ENCODE results near the gene RPUSD3.
"Not testable (repeated sequence)": the region's sequence is repeated elsewhere in the genome, so short reads cannot be mapped to it uniquely, and the experiment has no call there.

RPUSD3 gene

GRCh38 chr3:9852528-9852927 is 8.7 kb upstream of the RPUSD3 start:
- Histone ChIP-seq H3K4me3 (ENCODE audit: insufficient read depth, low read depth, low read length) (no peak overlapping the region), H3K4me1 (ENCODE audit: control insufficient read depth, insufficient read depth, low read length) (no peaks in the 10 kb centered on the region), H3K27ac (ENCODE audit: insufficient read depth, low read depth, low read length, poor library complexity, severe bottlenecking) (no peak overlapping the region), H3K9me3 (ENCODE audit: control insufficient read depth, low read length) (no peaks in the 10 kb centered on the region), H3K36me3 (ENCODE audit: control insufficient read depth, insufficient read depth, low read length) (no peaks in the 10 kb centered on the region), H3K27me3 (ENCODE audit: control insufficient read depth, insufficient read depth, low read length, poor library complexity, severe bottlenecking) (no peaks in the 10 kb centered on the region)
- WGBS, 2 experiments = 93 to 98% methylated on average over 5 to 6 of the region's 6 CpGs

GRCh38 chr3:9851926-9852325 is 8.1 kb upstream of the RPUSD3 start:
- H3K9me3 ChIP-seq (ENCODE audit: control insufficient read depth, low read length); H3K36me3 ChIP-seq (ENCODE audit: control insufficient read depth, insufficient read depth, low read length): not testable (repeated sequence)
- WGBS, 2 experiments = 94 to 95% methylated on average over 6 of the region's 6 CpGs

GRCh38 chr3:9851383-9851782 is 7.6 kb upstream of the RPUSD3 start:
- 75 to 78% methylated on average over 6 of the region's 6 CpGs for WGBS, 2 experiments
- not testable (repeated sequence) for H3K27ac ChIP-seq (ENCODE audit: insufficient read depth, low read depth, low read length, poor library complexity, severe bottlenecking); H3K9me3 ChIP-seq (ENCODE audit: control insufficient read depth, low read length); H3K36me3 ChIP-seq (ENCODE audit: control insufficient read depth, insufficient read depth, low read length); H3K4me1 ChIP-seq (ENCODE audit: control insufficient read depth, insufficient read depth, low read length); H3K4me3 ChIP-seq (ENCODE audit: insufficient read depth, low read depth, low read length); H3K27me3 ChIP-seq (ENCODE audit: control insufficient read depth, insufficient read depth, low read length, poor library complexity, severe bottlenecking)

More at GRCh38 chr3:9851926-9852325, 8.1 kb upstream of the RPUSD3 start:
- not testable (repeated sequence) for H3K4me3 ChIP-seq (ENCODE audit: insufficient read depth, low read depth, low read length); H3K4me1 ChIP-seq (ENCODE audit: control insufficient read depth, insufficient read depth, low read length); H3K27ac ChIP-seq (ENCODE audit: insufficient read depth, low read depth, low read length, poor library complexity, severe bottlenecking); H3K27me3 ChIP-seq (ENCODE audit: control insufficient read depth, insufficient read depth, low read length, poor library complexity, severe bottlenecking)

DNA sequence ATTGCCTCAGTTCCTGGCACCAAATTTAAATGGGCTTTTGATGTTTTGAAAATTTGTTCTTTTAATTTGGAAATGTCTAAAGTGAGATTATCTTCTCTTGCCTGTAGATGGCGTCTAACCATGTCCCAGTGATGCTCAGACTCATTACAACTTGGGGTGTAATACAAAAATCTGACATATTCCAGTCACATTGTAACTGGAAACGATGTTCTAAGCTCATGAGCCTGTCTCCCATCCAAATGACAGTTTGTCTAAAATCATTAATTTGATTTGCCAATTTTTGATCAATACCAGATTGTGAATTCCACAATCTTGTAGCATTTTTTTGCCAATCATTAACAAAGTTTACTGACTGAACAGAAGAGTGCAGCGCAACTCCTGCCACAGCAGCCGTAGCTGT is 5.1 kb upstream of the RPUSD3 start:
- H3K27me3 ChIP-seq (ENCODE audit: control insufficient read depth, insufficient read depth, low read length, poor library complexity, severe bottlenecking); H3K4me3 ChIP-seq (ENCODE audit: insufficient read depth, low read depth, low read length); H3K9me3 ChIP-seq (ENCODE audit: control insufficient read depth, low read length); H3K36me3 ChIP-seq (ENCODE audit: control insufficient read depth, insufficient read depth, low read length); H3K4me1 ChIP-seq (ENCODE audit: control insufficient read depth, insufficient read depth, low read length); H3K27ac ChIP-seq (ENCODE audit: insufficient read depth, low read depth, low read length, poor library complexity, severe bottlenecking): not testable (repeated sequence)
- 53 to 56% methylated on average over 4 of the region's 4 CpGs for WGBS, 2 experiments

DNA sequence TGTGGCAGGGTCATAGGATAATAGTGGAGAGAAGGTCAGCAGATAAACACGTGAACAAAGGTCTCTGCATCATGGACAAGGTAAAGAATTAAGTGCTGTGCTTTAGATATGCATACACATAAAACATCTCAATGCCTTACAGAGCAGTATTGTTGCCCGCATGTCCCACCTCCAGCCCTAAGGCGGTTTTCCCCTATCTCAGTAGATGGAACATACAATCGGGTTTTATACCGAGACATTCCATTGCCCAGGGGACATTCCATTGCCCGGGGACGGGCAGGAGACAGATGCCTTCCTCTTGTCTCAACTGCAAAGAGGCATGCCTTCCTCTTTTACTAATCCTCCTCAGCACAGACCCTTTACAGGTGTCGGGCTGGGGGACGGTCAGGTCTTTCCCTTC is 4.1 kb upstream of the RPUSD3 start:
- H3K4me1 ChIP-seq (ENCODE audit: control insufficient read depth, insufficient read depth, low read length); H3K36me3 ChIP-seq (ENCODE audit: control insufficient read depth, insufficient read depth, low read length); H3K27ac ChIP-seq (ENCODE audit: insufficient read depth, low read depth, low read length, poor library complexity, severe bottlenecking); H3K4me3 ChIP-seq (ENCODE audit: insufficient read depth, low read depth, low read length); H3K9me3 ChIP-seq (ENCODE audit: control insufficient read depth, low read length); H3K27me3 ChIP-seq (ENCODE audit: control insufficient read depth, insufficient read depth, low read length, poor library complexity, severe bottlenecking): not testable (repeated sequence)
- whole genome bisulfite sequencing, 2 experiments = 50 to 60% methylated on average over 6 to 7 of the region's 9 CpGs

GRCh38 chr3:9846931-9847488 is 3.2 kb upstream of the RPUSD3 start:
- Histone ChIP-seq H3K4me1 (ENCODE audit: control insufficient read depth, insufficient read depth, low read length) (no peaks in the 10 kb centered on the region), H3K27me3 (ENCODE audit: control insufficient read depth, insufficient read depth, low read length, poor library complexity, severe bottlenecking) (no peaks in the 10 kb centered on the region), H3K27ac (ENCODE audit: insufficient read depth, low read depth, low read length, poor library complexity, severe bottlenecking) (no peak overlapping the region), H3K9me3 (ENCODE audit: control insufficient read depth, low read length) (no peaks in the 10 kb centered on the region), H3K4me3 (ENCODE audit: insufficient read depth, low read depth, low read length) (no peak overlapping the region), H3K36me3 (ENCODE audit: control insufficient read depth, insufficient read depth, low read length) (no peaks in the 10 kb centered on the region)
- WGBS, 2 experiments = 94 to 95% methylated on average over 6 of the region's 6 CpGs

DNA sequence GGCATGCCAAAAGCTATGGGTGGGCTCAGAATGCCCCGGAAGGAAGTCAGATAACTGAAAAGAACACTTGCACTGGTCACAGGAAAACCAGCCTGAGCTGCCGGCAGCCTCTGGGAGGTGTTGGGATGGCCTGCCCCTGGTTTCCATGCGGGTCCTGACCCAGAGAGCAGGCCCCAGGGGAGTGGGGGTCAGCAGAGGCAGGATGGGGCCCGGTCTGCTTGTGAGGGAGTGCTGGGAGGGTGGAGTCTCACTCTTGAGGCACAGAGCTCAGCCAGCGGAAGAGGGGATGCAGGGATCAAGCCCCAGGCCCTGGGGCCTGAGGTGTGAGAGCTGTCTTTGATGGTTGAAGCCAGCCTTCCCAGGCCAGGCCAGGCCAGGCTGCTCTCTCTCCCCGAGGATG is 2.4 kb upstream of the RPUSD3 start:
- Histone ChIP-seq H3K4me1 (ENCODE audit: control insufficient read depth, insufficient read depth, low read length) (no peaks in the 10 kb centered on the region), H3K27ac (ENCODE audit: insufficient read depth, low read depth, low read length, poor library complexity, severe bottlenecking) (no peak overlapping the region), H3K9me3 (ENCODE audit: control insufficient read depth, low read length) (no peaks in the 10 kb centered on the region), H3K27me3 (ENCODE audit: control insufficient read depth, insufficient read depth, low read length, poor library complexity, severe bottlenecking) (no peaks in the 10 kb centered on the region), H3K4me3 (ENCODE audit: insufficient read depth, low read depth, low read length) (no peak overlapping the region), H3K36me3 (ENCODE audit: control insufficient read depth, insufficient read depth, low read length) (peaks cover 2% of the 10 kb centered on the region)
- WGBS, 2 experiments = 91 to 92% methylated on average over 6 of the region's 6 CpGs

DNA sequence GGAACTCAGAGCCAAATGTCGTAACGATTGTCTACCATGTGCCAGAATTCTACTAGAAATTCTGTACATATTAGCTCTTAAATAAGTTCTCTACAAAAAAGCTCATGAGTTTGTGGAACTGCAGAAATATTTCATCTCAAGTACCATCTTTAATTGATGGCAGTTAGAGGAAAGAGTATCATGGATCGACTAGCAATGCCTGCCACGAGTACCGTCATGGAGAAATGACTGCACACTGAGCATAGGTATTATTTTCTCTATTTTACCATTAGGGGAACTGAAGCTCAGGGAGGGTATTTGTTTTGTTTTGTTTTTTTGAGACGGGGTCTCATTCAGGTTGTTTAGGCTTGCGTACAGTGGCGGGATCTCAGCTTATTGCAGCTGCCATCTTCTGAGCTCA is 2.8 kb downstream of the RPUSD3 start:
- H3K9me3 ChIP-seq (ENCODE audit: control insufficient read depth, low read length) = no peaks in the 10 kb centered on the region
- H3K27me3 ChIP-seq (ENCODE audit: control insufficient read depth, insufficient read depth, low read length, poor library complexity, severe bottlenecking) = no peaks in the 10 kb centered on the region
- H3K36me3 ChIP-seq (ENCODE audit: control insufficient read depth, insufficient read depth, low read length) = peaks cover 15% of the 10 kb centered on the region
- WGBS, 2 experiments = 81 to 84% methylated on average over 8 of the region's 8 CpGs
- no peaks in the 10 kb centered on the region for H3K4me1 ChIP-seq (ENCODE audit: control insufficient read depth, insufficient read depth, low read length)
- no peak overlapping the region for H3K4me3 ChIP-seq (ENCODE audit: insufficient read depth, low read depth, low read length)
- H3K27ac ChIP-seq (ENCODE audit: insufficient read depth, low read depth, low read length, poor library complexity, severe bottlenecking) = no peak overlapping the region

GRCh38 chr3:9838856-9839255 is 5.0 kb downstream of the RPUSD3 start:
- Histone ChIP-seq H3K4me1 (ENCODE audit: control insufficient read depth, insufficient read depth, low read length) (no peaks in the 10 kb centered on the region), H3K27ac (ENCODE audit: insufficient read depth, low read depth, low read length, poor library complexity, severe bottlenecking) (no peak overlapping the region), H3K4me3 (ENCODE audit: insufficient read depth, low read depth, low read length) (no peak overlapping the region), H3K36me3 (ENCODE audit: control insufficient read depth, insufficient read depth, low read length) (peaks cover 15% of the 10 kb centered on the region), H3K27me3 (ENCODE audit: control insufficient read depth, insufficient read depth, low read length, poor library complexity, severe bottlenecking) (no peaks in the 10 kb centered on the region), H3K9me3 (ENCODE audit: control insufficient read depth, low read length) (no peaks in the 10 kb centered on the region)
- 93 to 95% methylated on average over 4 of the region's 4 CpGs for WGBS, 2 experiments

DNA sequence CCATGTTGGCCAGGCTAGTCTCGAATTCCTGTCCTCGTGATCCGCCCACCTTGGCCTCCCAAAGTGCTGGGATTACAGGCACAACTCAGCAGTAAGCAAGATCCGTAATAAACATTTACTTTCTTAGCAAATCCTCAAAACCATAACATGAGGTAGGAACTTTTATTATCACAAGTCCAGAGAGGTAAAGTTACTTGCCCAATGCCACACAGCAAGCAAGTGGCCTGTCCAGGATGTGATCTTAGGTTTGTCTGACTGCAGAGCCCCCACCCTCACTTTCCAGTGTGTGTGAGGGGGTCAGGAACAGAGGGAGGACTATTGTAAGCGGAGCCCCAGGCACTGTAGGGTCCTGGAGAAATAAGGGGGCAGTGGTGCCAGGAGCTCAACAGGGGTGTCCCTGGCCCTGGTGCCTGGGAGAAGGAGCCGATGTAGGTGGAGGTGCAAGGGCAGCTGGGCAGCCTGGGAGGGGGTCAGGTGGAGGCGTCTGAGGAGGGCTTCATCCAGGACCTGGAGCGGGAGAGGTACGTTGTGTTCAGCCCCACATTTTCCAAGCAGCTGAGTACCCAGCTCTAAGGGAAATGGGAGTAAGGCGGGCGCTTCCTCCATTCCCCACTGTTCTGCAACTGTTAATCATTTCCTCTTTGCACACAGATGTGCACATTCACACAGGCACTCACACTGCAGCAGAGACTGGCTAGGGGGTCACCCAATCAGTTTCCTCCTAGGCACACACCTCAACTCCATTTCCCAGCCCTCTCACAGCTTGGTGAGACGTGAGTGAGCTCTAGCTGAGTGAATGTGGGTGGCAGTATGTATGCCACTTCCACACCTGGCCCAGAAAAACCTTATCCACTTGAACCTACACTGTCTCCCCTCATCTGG is 5.9 kb downstream of the RPUSD3 start:
- H3K27me3 ChIP-seq (ENCODE audit: control insufficient read depth, insufficient read depth, low read length, poor library complexity, severe bottlenecking) = no peaks in the 10 kb centered on the region
- 92 to 96% methylated on average over 11 to 12 of the region's 12 CpGs for WGBS, 2 experiments
- H3K4me3 ChIP-seq (ENCODE audit: insufficient read depth, low read depth, low read length) = no peak overlapping the region
- H3K36me3 ChIP-seq (ENCODE audit: control insufficient read depth, insufficient read depth, low read length) = peaks cover 15% of the 10 kb centered on the region
- H3K9me3 ChIP-seq (ENCODE audit: control insufficient read depth, low read length) = no peaks in the 10 kb centered on the region
- H3K27ac ChIP-seq (ENCODE audit: insufficient read depth, low read depth, low read length, poor library complexity, severe bottlenecking) = no peak overlapping the region
- no peaks in the 10 kb centered on the region for H3K4me1 ChIP-seq (ENCODE audit: control insufficient read depth, insufficient read depth, low read length)

All from ectodermal cell (in vitro differentiated cells).